IMR-90 (cell line): Measurements from ENCODE around the gene MEGF9.

Experiments used
- CEBPB ChIP-seq: IDR thresholded peaks from 2 replicates; pipeline ENCODE4 v1.6.1; 2012; ENCODE audit warnings: low read depth, low read length, improper control_type of control experiment
- CTCF ChIP-seq: conservative IDR thresholded peaks from 2 replicates; pipeline ENCODE4 v1.5.1; 2012; ENCODE audit warnings: mild to moderate bottlenecking, low read depth, low read length, improper control_type of control experiment
- ELK1 ChIP-seq: fragments of 150-350 bp; IDR thresholded peaks from 2 replicates; pipeline ENCODE4 v1.6.1; 2016; ENCODE audit warnings: low read depth, mild to moderate bottlenecking, low read length, moderate library complexity, borderline replicate concordance
- FOS ChIP-seq: fragments of 150-350 bp; IDR thresholded peaks from 2 replicates; pipeline ENCODE4 v1.6.1; 2016; ENCODE audit warnings: low read depth, low read length
- MAFK ChIP-seq: IDR thresholded peaks from 2 replicates; pipeline ENCODE4 v1.6.1; 2012; ENCODE audit warnings: low read depth, low read length, improper control_type of control experiment
- POLR2A ChIP-seq: IDR thresholded peaks from 2 replicates; pipeline ENCODE4 v1.6.1; 2012; ENCODE audit warnings: mild to moderate bottlenecking, low read depth, low read length
- RAD21 ChIP-seq: IDR thresholded peaks from 2 replicates; pipeline ENCODE4 v1.6.1; 2012; ENCODE audit warnings: low read length, improper control_type of control experiment
- RCOR1 ChIP-seq: IDR thresholded peaks from 2 replicates; pipeline ENCODE4 v1.6.1; 2012; ENCODE audit warnings: mild to moderate bottlenecking, low read length, improper control_type of control experiment; ENCODE audit not compliant: insufficient replicate concordance
- RFX5 ChIP-seq: IDR thresholded peaks from 2 replicates; pipeline ENCODE4 v1.8.0; 2012; ENCODE audit warnings: low read depth, mild to moderate bottlenecking, low read length, moderate library complexity
- SMC3 ChIP-seq: fragments of 150-350 bp; IDR thresholded peaks from 2 replicates; pipeline ENCODE4 v1.6.1; 2016; ENCODE audit warnings: low read depth, mild to moderate bottlenecking, antibody characterized with exemption, low read length, moderate library complexity
- USF2 ChIP-seq: fragments of 150-350 bp; IDR thresholded peaks from 2 replicates; pipeline ENCODE4 v1.6.1; 2017; ENCODE audit warnings: mild to moderate bottlenecking, antibody characterized with exemption, low read length, low read depth

- TF ChIP-seq MAFK (no peak), ELK1 (no peak), POLR2A (no peak), CTCF (no peak), RAD21 (no peak), RFX5 (no peak), USF2 (no peak), SMC3 (no peak), RCOR1 (no peak), FOS (no peak), CEBPB (no peak)
Observed at GRCh38 chr9:120643061-120643460, 71.2 kb downstream of the MEGF9 start.
